Colon (tissue), 2 donors: ENCODE results near the gene RRAD.
"Not testable (repeated sequence)": the region's sequence is repeated elsewhere in the genome, so short reads cannot be mapped to it uniquely, and the experiment has no call there.

Experiments
- FAIRE-seq: peaks from 2 replicates; lab custom pipeline; 2012; peaks lifted over from hg19 to GRCh38; lab: Jason Lieb, UNC
- donor health status: control.
- donor health status: control.

Gene RRAD, protein sequence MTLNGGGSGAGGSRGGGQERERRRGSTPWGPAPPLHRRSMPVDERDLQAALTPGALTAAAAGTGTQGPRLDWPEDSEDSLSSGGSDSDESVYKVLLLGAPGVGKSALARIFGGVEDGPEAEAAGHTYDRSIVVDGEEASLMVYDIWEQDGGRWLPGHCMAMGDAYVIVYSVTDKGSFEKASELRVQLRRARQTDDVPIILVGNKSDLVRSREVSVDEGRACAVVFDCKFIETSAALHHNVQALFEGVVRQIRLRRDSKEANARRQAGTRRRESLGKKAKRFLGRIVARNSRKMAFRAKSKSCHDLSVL

DNA sequence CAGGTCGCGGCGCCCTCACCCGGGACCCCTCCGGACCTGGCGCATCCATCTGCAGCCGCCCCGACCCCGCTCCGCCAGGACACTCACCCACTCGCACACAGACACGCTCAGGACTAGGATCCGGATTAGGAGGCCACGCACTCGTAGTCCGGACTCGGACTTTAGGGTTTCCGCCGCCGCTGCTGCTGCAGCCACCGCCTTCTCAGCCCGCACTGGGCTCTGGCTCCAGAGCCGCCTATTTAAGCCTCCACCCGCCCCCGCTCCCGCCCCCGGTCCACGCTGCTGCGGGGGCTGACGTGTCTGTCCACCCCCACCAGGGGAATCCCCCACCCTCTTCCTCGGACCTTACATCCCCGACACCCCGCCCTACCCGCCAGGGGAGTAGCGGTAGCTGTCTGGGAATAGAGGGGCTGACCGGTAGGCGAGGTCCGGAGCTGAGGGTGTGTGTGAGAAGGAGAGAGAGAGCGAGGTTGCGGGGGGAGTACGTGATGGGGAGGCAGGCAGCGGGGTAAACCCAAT lies at the start of gene RRAD:
Gene RRAD, minus strand, starts transcription at position 214 of the 519 bp plus-strand sequence. CDS start 356 bp downstream, outside the sequence.
- no peak for FAIRE-seq

DNA sequence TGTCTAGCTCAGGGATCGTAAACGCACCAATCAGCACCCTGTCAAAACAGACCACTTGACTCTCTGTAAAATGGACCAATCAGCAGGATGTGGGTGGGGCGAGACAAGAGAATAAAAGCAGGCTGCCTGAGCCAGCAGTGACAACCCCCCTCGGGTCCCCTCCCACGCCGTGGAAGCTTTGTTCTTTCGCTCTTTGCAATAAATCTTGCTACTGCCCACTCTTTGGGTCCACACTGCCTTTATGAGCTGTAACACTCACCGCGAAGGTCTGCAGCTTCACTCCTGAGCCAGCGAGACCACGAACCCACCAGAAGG lies 49.6 kb upstream of the RRAD start:
- FAIRE-seq: not testable (repeated sequence)

DNA sequence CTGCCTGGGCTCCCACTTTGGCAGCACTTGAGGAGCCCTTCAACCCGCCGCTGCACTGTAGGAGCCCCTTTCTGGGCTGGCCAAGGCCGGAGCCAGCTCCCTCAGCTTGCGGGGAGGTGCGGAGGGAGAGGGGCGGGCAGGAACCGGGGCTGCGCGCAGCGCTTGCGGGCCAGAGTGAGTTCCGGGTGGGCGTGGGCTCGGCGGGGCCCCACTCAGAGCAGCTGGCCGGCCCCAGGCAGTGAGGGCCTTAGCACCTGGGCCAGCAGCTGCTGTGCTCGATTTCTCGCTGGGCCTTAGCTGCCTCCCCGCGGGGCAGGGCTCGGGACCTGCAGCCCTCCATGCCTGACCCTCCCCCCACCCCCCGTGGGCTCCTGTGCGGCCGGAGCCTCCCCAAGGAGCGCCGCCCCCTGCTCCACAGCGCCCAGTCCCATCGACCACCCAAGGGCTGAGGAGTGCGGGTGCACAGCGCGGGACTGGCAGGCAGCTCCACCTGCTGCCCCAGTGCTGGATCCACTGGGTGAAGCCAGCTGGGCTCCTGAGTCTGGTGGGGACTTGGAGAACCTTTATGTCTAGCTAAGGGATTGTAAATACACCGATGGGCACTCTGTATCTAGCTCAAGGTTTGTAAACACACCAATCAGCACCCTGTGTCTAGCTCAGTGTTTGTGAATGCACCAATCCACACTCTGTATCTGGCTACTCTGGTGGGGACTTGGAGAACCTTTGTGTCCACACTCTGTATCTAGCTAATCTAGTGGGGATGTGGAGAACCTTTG lies 49.0 kb upstream of the RRAD start:
- not testable (repeated sequence) for FAIRE-seq

DNA sequence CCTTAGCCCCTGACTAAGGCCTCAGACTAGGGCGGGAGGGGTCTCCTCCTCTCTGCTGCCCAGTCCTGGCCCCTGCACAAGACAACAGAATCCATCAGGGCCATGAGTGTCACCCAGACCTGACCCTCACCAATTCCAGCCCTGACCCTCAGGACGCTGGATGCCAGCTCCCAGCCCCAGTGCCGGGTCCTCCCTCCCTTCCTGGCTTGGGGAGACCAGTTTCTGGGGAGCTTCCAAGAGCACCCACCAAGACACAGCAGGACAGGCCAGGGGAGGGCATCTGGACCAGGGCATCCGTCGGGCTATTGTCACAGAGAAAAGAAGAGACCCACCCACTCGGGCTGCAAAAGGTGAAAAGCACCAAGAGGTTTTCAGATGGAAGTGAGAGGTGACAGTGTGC lies 48.4 kb upstream of the RRAD start:
- no peak for FAIRE-seq

DNA sequence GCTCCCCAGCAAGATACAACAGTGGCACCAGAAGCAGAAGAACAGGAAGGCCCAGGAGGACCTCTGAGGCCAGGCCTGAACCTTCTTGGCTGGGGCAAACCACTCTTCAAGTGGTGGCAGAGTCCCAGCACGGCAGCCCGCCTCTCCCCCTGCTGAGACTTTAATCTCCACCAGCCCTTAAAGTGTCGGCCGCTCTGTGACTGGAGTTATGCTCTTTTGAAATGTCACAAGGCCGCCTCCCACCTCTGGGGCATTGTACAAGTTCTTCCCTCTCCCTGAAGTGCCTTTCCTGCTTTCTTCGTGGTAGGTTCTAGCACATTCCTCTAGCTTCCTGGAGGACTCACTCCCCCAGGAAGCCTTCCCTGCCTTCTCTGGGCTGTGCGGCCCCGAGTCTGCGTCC lies 47.6 kb upstream of the RRAD start:
- no peak for FAIRE-seq

DNA sequence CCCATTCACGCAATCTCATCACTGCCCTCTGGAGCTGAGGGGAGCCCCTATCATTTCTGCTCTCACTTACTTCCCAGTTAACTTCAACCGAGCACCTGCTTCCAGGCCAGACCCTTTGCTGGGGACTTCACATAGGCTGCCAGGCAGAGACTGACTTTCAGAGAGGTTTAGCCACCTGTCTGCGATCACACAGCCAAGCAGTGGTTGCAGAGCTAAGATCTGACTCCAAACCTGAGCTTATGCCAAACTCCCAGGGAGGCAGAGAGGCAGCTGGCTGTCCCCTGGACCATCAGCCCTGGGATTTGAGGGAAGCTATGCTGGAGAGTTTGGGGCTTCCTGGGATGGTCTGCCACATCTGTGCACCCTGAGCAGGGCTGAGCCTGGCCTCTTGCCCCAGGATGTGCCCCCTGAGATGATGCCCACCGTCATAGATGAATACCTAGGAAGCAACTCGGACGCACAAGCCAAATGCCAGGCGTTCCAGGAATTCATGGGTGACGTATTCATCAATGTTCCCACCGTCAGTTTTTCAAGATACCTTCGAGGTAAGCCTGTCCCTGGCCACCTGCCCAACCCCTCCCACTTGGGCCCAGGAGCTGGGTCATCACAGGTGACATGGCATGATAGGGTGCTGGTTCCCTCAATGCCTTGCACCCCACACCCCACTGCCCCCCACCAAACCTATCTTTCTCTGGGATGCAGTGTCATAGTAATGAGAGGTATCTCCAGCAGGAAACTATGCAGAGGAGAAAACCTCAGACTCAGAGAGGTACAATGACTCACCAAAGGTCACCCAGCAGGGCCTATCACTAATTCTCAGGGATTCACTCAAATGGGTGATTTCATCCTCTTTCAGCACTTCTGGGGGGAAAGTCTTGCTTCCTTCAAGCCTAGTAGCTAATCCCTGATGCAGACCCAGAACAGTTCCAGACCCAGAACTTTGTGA lies 45.7 kb upstream of the RRAD start:
- FAIRE-seq: no peak

DNA sequence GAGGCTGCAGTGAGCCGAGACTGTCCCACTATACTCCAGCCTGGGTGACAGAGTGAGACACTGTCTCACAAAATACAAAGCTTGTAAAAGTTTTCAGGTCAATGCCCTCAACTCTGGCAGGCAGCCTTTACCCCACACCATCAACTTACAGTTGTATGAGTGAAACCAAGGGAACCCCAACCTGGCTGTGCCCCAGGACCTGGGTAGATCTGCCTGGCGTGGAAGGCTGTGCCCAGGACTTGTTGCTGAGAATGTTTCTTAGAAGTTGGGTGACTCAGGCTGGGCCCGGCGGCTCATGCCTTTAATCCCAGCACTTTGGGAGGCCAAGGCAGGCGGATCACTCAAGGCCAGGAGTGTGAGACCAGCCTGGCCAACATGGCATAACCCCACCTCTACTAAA lies 43.5 kb upstream of the RRAD start:
- no peak for FAIRE-seq

DNA sequence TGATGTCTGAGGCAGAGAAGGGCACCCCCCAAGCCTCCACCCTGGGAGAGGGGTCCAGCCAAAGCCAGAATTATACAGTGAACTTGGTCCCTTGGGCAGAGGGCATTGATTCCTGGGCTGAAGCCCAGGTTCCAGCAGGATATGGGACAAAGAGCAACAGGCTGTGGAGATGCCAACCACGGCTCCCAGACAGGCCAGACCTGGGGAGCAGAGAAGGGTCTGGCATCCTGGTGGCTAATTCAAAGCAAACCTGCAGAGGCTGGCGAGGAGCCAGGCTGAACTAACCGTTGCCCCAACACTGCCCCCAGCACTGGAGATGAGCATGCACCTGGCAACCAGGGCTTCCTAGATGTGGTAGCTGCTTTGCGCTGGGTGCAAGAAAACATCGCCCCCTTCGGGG lies 38.7 kb upstream of the RRAD start:
- no peak for FAIRE-seq

DNA sequence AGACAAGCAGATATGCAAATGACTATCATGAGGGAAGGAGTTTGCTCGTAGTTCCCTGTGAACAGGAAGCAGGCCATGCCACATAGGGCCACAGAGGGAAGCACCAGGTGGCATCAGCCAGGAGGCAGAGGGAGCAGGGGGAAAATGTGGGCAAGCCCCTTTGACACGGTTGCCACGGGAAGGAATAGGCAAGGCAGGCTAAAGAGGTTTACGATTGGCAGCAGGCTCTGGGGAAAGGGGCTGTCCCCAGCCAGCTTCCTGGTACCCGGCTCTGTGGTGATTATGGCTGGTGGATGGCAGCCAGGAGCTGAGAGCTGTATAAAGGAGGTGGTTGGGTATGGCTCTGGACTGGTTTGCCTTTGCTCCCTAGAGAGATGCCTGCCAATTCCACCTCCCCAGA lies 36.6 kb upstream of the RRAD start:
- FAIRE-seq: no peak

DNA sequence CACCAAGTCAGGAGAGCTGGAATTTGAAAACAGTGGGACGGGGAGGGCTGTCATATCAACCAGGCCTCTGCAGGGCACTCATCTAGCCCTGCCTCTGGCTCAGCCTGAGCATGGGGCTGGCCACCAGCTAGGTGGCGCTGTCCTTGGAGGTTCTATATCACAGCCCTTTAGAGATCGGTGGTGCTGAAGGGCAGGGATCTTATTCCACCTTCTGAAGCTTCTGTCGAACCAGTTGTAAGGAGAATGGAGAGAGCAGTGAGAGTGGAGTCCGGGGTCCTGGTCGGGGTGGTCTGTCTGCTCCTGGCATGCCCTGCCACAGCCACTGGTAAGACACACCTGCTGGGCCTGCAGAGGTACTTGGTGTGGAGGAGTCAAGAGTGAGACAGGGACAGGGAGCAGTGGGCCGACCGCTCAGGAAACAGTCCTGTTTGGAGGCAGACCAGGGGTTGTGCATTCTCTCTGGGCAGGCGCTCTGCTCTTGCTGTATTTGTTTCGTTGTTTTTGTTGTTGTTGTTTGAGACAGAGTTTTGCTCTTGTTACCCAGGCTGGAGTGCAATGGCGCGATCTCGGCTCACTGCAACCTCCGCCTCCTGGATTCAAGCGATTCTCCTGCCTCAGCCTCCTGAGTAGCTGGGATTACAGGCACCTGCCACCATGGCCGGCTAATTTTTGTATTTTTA lies 35.9 kb upstream of the RRAD start, which contains the start of gene CES3:
Gene CES3, plus strand, starts transcription at position 202 of the 680 bp plus-strand sequence. Its CDS starts 42 bp downstream, at position 244.
- no peak for FAIRE-seq

DNA sequence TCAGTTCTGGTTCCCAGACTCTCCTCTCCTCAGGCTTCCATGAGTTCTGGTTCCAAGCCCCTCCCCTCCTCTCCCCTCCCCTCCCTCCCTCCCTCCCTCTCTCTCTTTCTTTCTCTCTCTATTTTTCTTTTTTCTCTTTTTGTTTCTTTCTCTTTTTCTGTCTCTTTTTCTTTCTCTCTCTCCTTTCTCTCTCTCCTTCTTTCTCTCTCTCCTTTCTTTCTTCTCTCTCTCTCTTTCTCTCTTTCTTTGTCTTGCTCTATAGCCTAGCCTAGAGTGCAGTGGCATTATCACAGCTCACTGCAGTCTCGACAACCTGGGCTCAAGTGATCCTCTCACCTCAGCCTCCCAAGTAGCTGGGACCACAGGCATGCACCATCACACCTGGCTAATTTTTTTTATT lies 34.9 kb upstream of the RRAD start:
- no peak for FAIRE-seq

DNA sequence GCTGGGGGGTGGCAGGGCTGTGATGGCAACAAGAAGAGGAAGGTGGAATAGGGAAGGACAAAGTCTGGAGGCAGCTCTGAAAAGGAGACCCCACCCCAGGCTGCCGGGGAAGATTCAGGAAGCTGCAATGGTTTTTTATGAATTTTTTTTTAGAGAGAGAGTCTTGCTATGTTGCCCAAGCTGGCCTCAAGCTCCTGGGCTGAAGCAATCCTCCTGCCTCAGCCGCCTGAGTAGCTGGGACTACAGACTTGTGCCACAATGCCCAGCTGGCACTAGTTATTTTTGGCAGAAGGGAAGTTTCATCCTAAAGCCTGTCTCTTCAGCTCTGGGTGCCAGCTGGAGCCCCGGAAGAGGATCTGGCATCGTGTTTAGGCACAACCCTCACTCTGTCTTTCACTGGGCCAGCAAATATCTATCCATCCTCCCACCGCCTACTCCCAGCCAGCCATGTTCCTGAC lies 34.4 kb upstream of the RRAD start:
- FAIRE-seq: no peak

DNA sequence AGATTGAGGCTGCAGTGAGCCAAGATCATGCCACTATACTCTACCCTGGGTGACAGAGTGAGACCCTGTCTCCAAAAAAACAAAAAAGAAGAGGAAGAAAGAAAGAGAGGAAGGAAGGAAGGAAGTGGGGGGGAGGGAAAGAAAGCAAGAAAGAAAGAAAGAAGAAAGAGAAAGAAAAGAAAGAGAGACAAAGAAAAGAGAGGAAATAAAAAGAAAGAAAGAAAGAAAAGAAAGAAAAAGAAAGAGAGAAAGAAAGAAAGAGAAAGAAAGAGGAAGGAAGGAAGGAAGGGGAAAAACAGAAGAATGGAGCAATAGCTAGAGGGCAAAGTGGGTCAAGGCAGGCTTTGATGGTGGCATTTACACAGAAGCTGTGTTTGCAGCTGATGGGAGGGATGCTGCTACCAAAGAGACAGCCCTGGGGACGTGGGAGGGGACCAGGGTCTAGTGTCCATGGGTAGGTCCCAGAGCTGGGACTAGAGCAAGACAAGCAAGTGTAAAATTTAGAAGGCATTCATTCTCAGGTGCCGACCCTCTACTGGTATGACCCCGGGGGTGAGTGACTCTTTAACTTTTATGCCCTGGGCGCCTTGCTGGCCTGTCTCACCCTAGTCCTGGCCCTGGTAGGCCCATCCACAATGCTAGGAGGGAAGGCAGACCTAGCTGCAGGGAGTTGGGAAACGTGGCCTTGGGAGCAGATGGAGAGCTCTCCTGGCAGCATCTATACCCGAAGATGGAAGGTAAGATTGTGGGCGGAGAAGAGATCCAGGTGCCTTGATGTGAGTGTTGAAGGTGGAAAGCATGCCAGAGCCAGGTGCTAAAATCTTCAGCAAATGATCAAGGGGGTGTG lies 33.7 kb upstream of the RRAD start:
- no peak for FAIRE-seq

DNA sequence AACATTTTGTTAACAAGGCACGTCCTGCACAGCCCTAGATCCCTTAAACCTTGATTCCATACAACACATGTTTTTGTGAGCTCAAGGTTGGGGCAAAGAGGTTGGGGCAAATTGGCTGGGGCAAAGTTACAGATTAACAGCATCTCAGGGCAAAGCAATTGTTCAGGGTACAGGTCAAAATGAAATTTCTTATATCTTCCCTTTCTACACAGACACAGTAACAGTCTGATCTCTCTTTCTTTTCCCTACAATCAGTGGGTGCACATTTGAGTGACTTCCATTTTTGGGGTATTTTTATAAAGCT lies 30.8 kb upstream of the RRAD start:
- FAIRE-seq: not testable (repeated sequence)

DNA sequence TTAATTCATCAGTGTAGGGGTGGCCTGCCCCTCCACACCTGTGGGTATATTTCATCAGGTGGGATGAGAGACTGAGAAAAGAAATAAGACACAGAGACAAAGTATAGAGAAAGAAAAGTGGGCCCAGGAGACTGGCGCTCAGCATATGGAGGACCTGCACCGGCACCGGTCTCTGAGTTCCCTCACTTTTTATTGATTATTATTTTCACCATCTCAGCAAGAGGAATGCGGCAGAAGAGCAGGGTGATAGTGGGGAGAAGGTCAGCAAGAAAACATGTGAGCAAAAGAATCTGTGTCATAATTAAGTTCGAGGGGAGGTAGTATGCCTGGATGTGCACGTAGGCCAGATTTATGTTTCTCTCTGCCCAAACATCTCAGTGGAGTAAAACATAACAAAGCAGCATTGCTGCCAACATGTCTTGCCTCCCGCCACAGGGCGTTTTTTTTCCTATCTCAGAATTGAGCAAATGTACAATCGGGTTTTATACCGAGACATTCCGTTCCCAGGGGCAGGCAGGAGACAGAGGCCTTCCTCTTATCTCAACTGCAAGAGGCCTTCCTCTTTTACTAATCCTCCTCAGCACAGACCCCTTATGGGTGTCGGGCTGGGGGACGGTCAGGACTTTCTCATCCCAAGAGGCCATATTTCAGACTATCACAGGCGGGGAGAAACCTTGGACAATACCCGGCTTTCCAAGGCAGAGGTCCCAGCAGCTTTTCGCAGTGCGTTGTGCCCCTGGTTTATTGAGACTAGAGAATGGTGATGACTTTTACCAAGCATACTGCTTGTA lies 30.2 kb upstream of the RRAD start:
- not testable (repeated sequence) for FAIRE-seq

DNA sequence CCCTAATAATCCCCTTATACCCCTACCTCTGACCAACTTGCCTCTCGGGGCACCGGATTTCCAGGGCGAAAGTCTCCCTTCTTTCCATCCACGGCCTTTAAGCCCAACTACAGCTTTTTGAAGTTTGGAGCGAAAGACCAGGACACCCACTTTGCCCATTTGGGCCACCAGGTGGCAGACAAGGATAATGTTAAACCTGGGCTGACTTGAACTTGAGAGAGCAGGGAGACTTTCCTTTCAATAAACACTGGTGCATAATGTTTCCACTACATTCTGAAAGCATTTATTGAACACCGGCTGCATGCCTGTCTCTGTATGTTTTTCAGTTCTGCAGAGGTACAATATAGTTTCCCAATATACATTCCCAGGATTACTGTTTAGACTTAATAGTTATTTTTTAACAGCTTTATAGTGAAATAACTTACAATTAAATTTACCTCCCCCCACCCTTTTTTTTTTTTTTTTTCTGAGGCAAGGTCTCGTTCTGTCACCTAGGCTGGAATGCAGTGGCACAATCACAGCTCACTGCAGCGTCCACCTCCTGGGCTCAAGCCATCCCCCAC lies 28.8 kb upstream of the RRAD start:
- no peak for FAIRE-seq

DNA sequence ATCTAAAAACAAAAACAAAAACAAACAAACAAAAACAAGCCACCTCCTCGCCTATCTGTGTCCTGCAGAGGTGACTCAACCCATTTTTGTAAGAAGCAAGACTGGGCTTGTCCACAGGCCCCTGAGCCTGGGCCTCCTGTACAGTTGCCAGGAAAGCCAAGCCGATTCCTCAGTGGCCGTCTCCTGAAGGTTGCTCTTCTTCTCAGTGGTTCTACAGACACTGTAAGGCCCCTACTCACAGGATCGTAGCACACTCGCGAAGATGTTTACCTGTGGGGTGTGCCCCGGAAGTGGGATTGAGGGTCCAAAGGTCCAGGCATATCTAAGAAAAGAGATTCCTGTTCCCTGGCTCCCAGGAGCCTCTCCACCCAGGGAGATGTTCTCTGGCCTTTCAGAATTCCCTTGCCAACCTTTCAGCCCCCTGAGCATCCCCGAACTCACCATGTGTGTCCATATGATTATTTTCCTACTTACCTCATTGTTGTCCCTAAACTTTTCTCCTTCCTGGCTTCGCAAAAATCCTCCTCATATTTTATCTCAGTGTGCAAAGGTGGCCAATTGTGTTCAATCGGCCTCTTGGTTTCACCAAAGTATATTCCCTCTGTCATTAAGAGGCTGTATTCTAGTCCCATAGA lies 28.2 kb upstream of the RRAD start:
- FAIRE-seq: no peak

DNA sequence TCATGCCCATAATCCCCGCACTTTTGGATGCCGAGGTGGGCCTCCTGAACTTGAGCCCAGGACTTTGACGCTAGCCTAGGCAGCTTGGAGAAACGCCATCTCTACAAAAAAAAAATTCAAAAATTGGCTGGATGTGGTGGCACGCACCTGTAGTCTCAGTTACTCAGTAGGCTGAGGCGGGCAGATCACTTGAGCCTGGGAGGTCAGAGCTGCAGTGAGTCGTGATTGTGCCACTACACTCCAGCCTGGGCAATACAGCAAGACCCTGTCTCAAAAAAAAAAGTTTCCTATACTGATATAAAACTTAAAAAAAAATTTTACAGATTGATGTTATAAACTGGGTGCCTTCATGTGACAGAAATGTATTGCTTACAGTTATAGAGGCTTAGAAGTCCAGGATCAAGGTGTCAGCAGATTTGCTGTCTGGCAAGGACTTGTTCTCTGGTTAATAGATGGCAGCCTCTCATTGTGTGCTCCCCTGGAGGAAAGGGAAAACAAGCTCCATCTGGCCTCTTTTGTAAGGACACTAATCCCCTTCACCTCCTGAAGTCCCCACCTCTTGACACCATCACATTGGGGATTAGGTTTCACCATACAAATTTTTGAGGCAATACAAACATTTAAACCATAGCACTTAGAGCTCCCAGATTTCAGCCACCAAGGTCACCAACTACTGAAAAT lies 27.2 kb upstream of the RRAD start:
- no peak for FAIRE-seq
